Osteocyte (in vitro differentiated cells): ENCODE data around the gene SLC13A3. TPM values are rescaled to one million over a fixed set of nuclear protein-coding genes. Genes with fewer than 3 reads are reported as not detected.

ENCODE experiments used
- DNase-seq: peaks from one replicate; pipeline ENCODE4 v3.0.0; 2021; ENCODE audit warnings: mixed read lengths; ENCODE audit not compliant: unreplicated experiment; ENCODE audit errors: extremely low spot score
- H3K27ac Mint-ChIP-seq: one replicate; pipeline ENCODE4 v1.8.0; 2021; ENCODE audit warnings: mild to moderate bottlenecking, mixed read lengths; ENCODE audit not compliant: unreplicated experiment
- H3K27me3 Mint-ChIP-seq: one replicate; pipeline ENCODE4 v1.8.0; 2021; ENCODE audit warnings: mixed read lengths; ENCODE audit not compliant: unreplicated experiment
- H3K36me3 Mint-ChIP-seq: one replicate; pipeline ENCODE4 v1.8.0; 2021; ENCODE audit warnings: mixed read lengths; ENCODE audit not compliant: unreplicated experiment
- H3K4me1 Mint-ChIP-seq: one replicate; pipeline ENCODE4 v1.8.0; 2021; ENCODE audit warnings: mixed read lengths; ENCODE audit not compliant: unreplicated experiment
- H3K4me3 Mint-ChIP-seq: one replicate; pipeline ENCODE4 v1.8.0; 2021; ENCODE audit warnings: mild to moderate bottlenecking, moderate library complexity, mixed read lengths; ENCODE audit not compliant: unreplicated experiment
- H3K9me3 Mint-ChIP-seq: one replicate; pipeline ENCODE4 v1.8.0; 2021; ENCODE audit warnings: mixed read lengths; ENCODE audit not compliant: unreplicated experiment
- CTCF ChIP-seq: fragments of 200-600 bp; sonication (generic); IDR thresholded peaks from 2 replicates; pipeline ENCODE4 v1.5.0; 2021; ENCODE audit warnings: antibody characterized with exemption, mild to moderate bottlenecking, moderate library complexity
- total RNA-seq: library from RNA; stranded (reverse); gene quantifications from 2 replicates; pipeline ENCODE4 v1.2.1, GENCODE V29; 2021

Gene SLC13A3
- total RNA-seq, 1 donor from 2014 or later: 1.8 TPM

- H3K4me3 Mint-ChIP-seq: no peak overlapping the region
- H3K27me3 Mint-ChIP-seq: no peaks in the 10 kb centered on the region
- H3K9me3 Mint-ChIP-seq: peaks cover 4% of the 10 kb centered on the region
- H3K27ac Mint-ChIP-seq: no peak overlapping the region
- H3K36me3 Mint-ChIP-seq: no peaks in the 10 kb centered on the region
- peaks cover 14% of the 10 kb centered on the region for H3K4me1 Mint-ChIP-seq
- no peak for TF ChIP-seq CTCF
- DNase-seq: no peak
Measured at GRCh38 chr20:46618316-46619100, 32.8 kb downstream of the SLC13A3 start.

- H3K27ac Mint-ChIP-seq: no peak overlapping the region
- H3K4me1 Mint-ChIP-seq: no peaks in the 10 kb centered on the region
- no peaks in the 10 kb centered on the region for H3K27me3 Mint-ChIP-seq
- H3K4me3 Mint-ChIP-seq: no peak overlapping the region
- DNase-seq: no peak
- TF ChIP-seq CTCF: no peak
- H3K36me3 Mint-ChIP-seq: no peaks in the 10 kb centered on the region
- H3K9me3 Mint-ChIP-seq: peaks cover 13% of the 10 kb centered on the region
Measured at GRCh38 chr20:46614503-46614902, 36.8 kb downstream of the SLC13A3 start.

GRCh38 chr20:46610145-46610544, 41.1 kb downstream of the SLC13A3 start:
- Mint-ChIP-seq H3K27me3 (no peaks in the 10 kb centered on the region), H3K27ac (no peak overlapping the region), H3K4me3 (no peak overlapping the region), H3K9me3 (peaks cover 9% of the 10 kb centered on the region), H3K36me3 (no peaks in the 10 kb centered on the region), H3K4me1 (no peaks in the 10 kb centered on the region)
- peak; percentile 36 for DNase-seq
- no peak for TF ChIP-seq CTCF

GRCh38 chr20:46609043-46609442, 42.2 kb downstream of the SLC13A3 start:
- Mint-ChIP-seq H3K36me3 (no peaks in the 10 kb centered on the region), H3K27ac (no peak overlapping the region), H3K27me3 (no peaks in the 10 kb centered on the region), H3K4me1 (no peaks in the 10 kb centered on the region), H3K4me3 (no peak overlapping the region), H3K9me3 (peaks cover 9% of the 10 kb centered on the region)
- DNase-seq: no peak
- TF ChIP-seq CTCF: no peak

GRCh38 chr20:46607849-46608497, 43.3 kb downstream of the SLC13A3 start:
- no peak overlapping the region for H3K27ac Mint-ChIP-seq
- no peaks in the 10 kb centered on the region for H3K36me3 Mint-ChIP-seq
- no peak overlapping the region for H3K4me3 Mint-ChIP-seq
- H3K27me3 Mint-ChIP-seq: no peaks in the 10 kb centered on the region
- DNase-seq: no peak
- H3K9me3 Mint-ChIP-seq: peaks cover 9% of the 10 kb centered on the region
- no peak for TF ChIP-seq CTCF
- no peaks in the 10 kb centered on the region for H3K4me1 Mint-ChIP-seq
